HUDEP-2 (cell line): Measurements from ENCODE around the gene ZNF362.
A peak's percentile ranks its signal among the peaks of the same experiment; 100 is the strongest.
"Not testable (repeated sequence)": the region's sequence is repeated elsewhere in the genome, so short reads cannot be mapped to it uniquely, and the experiment has no call there.

Experiments used
- DNase-seq, 76 experiments: peaks; one replicate each; lab custom pipeline; 2025; ENCODE audit not compliant: unreplicated experiment in 76 of 76; lab: John Stamatoyannopoulos, UW

The ZNF362 gene, protein sequence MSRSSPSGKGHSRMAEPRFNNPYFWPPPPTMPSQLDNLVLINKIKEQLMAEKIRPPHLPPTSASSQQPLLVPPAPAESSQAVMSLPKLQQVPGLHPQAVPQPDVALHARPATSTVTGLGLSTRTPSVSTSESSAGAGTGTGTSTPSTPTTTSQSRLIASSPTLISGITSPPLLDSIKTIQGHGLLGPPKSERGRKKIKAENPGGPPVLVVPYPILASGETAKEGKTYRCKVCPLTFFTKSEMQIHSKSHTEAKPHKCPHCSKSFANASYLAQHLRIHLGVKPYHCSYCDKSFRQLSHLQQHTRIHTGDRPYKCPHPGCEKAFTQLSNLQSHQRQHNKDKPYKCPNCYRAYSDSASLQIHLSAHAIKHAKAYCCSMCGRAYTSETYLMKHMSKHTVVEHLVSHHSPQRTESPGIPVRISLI

DNA sequence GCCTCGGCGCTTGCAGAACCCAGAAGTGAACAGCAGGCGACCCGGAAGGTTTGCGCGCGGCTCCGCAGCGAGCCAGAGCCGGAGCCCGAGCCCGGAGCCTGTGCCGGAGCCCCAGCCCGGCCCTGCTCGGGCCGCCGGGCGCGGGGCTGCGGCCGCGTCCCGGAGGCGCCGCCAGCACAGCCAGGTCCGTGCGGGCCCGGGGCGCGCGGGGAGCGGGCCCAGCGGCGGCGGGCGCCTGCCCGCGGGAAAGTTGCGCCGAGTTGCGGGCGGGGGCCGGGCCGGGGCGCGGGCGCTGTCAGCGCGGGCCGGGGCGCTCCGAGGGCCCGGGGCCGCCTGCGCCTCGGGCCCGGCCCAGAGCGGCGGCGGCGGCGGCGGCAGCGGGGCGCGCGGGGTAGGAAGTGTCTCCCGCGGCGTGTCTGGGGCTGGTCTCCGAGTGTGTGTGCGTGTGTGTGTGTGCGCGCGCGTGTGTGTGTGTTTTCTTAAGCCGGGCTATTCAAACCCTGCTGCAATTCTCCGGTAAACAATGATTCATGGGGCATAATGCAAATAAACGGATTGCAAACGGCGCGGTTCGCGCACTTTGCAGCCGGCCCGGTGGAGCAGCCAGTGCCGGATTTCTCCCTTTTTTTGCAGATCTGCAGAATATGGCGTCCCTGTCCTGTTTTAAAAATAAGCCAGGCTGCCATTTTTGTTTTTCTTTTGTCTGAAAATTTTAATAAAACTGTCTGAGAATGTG lies at the start of gene ZNF362:
ZNF362 (plus strand) TSS at position 22 of the 736 bp plus-strand sequence. CDS start 14,083 bp downstream, outside the sequence.
- DNase-seq = peak in 27 of 76 experiments; percentile 6 to 44 (median 24)

DNA sequence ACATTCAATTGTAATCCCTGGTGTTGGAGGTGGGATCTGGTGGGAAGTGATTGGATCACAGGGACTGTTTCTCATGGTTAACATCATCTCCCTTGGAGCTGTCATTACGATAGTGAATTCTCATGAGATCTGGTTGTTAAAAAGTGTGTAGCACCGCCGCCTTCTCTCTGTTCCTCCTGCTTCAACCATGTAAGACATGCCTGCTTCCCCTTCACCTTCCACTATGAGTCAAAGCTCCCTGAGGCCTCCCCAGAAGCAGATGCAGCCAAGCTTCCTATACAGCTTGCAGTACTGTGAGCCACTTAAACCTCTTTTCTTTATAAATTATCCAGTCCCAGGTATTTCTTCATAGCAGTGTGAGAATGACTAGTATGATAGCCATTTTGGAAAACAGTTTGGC lies 44.3 kb upstream of the ZNF362 start:
- no peak for DNase-seq

DNA sequence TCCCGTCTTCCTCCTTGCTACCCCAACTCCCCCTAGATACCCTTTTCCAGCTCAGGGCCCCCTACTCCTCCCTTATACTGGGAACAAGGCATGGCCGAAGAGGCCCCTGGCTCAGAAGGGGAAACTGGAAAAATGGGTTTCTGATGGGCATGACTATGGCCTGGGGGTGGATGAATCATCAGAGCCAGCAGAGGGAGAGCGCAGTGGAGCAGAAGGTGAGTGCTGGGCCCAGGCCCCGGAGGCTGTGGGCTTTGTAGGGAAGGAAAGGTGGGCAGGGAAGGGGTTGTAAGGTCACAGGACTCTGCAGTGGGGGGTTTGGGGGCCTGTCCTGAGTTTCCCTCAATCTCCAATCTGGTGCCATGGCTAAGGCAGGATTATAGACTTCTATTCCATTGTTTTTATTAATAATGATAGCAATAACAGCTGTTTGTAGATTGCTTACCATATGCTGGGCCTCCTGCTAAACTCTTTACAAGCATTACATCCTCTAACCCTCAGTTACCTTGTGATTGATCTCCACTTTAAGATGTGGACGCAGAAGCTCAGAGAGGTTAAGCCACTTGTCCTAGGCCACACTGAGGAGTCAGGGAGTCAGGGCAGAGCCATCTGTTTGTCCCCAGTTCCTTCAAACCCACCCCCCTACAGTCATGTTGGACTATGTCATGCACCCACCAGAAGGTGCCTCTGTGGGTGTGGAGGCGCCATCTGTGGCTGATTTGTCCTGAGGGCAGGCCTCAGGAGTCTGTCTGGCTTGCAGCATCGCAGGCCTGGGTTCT lies 36.2 kb upstream of the ZNF362 start:
- DNase-seq = no peak

DNA sequence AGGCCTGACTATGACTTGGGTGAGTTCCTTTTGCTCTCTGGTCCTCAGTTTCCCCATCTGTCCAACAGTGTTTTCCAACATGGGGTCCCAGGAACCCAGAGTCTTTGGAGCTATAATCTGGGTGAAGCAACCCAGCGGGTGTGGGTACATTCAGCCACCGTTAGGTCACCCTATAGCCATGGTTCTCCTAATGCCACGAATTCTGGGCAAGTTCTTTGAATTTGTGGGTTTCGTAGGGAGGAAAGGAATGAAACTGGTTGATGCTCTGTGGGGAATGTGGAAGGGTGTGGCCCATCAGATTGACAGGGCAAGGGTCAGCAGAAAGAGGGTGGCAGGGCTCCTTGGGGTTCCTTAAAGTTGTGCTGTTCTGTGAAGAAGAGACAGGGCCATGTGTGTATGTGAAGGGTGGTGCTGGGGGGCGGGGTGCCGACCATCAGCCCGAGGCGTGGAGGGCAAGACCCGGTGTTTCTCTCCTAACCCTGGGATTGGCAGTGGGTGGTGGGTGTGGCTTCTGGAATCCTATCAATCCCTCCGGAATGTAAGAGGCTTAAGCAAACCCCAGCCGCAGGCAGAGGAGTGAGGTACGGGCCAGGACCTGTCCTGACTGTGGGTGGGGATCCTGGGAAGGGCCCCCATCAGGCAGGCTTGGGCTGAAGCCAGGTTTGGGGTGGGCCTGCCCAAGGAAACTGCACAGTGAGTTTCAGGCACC lies 35.5 kb upstream of the ZNF362 start:
- no peak for DNase-seq

DNA sequence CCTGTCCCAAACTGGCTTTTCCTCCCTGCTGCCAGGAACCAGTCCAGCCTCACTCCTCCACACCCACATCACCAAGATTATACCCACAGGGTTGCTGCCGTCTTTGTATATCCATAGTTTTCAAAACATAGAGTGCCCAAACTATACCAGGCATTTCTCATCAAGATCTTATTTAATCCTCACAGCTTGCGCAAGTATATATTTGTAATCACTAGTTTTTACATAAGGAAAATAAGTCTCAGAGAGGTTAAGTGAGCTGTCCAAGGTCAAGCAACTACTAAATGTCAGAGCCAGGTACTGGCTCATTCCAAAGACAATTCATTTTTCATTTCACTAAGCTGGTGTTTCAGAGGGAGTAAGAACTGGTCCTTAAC lies 34.9 kb upstream of the ZNF362 start:
- DNase-seq = no peak

DNA sequence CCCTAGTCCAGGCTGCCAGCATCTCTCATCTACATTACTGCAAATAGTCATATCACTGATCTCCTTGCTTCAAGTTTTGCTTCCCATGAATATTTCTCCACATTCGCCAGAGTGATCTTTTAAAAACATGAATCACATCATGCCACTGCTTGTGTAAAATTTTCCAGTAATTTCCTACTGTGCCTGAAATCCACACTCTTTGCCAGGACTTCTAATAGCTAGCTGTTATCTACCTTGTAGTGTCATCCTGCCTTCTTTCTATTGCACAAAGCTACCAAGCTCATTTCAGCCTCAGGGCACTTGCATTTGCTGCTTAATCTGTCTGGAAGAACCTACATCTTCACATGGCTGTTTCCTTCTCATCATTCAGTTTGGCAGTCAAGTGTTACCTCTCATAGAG lies 33.9 kb upstream of the ZNF362 start:
- DNase-seq = no peak

DNA sequence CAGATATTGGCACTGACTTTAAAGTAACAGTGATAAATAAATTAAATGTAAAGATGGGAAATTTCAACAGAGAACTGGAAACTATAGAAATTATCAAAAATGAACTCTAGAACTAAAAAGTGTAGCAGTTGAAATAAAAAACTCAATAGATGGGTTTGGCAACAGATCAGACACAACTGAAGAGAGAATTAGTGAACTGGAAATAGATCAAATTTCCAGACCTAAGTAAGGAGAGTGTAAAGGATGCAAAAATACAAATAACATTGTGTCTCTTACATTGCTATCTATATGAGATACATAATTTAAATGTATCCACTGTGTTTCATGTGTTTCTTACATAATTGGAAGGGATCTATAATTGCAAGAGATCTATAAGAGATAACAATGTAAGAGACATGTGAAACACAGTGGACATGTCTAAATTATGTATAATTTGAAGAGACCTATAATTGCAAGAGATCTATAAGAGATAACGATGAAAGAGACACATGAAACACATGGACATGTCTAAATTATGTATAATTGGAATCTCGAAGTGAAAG lies 32.1 kb upstream of the ZNF362 start:
- no peak for DNase-seq

DNA sequence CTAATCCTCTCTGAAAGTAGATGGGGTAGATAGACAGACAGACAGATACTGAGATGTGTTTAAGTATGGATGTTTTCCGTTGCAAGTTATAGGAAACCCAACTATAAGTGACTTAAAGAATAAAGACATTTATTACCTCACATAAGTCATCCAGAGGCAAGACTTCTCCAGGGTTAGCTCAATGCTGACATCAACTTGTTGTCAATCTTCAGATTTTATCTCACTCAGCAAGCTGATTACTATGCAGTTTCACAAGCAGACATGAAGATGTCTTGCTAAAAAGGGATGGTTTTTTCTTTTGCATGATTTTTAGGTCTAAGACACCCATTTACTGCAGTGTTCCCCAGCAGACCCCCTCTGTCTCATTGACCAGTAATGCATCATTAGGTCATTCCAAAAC lies 30.7 kb upstream of the ZNF362 start:
- no peak for DNase-seq

DNA sequence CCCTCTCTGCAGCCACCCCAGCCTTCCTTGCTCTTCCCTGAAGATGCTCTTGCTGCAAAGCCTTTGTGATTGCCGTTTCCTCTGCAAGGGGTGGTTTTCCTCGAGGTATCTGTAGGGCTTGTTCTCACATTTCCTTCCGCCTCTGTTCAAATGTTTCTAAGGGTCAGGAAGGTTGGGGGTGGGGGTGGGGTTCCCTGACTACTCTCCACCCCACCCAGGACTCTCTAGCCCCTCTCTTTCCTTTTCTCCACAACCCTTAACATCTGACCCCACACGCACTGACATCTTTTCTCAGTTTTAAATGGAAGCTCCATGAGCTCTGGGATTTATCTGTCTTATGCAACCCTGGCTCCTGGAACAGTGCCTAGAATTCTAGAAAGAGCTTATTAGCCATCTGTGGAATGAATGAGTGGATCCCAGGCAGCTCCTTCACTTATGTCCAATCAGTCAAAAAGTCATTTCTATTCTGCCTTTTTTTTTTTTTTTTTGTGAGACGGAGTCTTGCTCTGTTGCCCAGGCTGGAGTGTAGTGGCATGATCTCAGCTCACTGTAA lies 27.3 kb upstream of the ZNF362 start:
- DNase-seq = no peak

DNA sequence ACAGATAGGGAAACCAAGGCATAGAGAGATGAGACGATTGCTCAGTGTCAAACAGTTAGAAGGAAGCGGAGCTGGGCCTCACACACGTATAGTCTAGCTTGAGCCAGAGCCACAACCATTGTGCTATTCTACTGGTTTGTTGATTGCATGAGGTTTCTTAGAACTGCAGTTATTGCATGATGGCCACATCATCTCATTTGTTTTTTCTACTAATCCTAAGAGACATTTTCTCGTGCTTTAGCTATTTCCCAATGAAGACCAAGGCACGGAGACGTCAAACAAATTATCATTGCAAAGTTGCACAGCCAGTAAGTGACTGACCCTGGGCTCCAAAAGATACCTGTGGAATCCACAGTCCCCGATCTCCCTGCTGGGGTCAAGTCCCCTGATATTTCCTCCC lies 25.1 kb upstream of the ZNF362 start:
- DNase-seq = no peak

DNA sequence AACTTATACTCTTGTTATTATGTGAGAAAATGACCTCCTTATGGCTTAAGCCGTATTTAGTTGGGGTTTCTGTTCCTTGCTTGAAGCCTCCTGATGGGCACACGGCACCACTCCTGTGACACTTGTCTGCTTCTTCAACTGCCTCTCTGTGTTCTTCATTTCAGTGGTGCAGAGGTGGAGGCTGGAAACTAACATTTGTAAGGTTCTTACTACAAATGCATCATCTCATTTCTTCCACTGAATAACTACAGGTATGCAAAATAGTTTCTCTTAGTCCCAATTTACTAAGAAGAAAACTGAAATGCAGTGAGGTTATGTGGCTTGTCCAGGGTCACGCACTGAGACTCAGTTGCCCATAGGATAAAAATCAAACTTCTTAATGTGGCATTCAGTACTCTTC lies 23.6 kb upstream of the ZNF362 start:
- DNase-seq = no peak

DNA sequence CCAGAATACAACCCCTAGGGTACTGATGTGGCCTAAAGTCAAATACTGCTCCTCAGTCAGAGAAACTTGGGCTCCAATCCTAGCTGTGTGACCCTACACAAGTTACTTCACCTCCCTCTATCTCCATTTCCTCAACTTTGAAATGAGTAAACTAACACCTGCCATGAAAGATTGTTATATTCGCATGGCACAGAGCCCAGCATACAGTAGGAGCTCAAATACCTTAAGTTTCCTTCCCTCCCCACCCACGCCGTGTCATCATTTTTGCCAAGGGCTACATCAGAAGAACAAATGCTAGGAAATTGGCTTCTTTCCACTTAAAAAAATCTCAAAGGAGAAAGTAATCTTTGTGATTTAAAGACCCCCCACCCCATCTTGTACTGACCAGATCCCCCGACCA lies 22.2 kb upstream of the ZNF362 start:
- DNase-seq = no peak

DNA sequence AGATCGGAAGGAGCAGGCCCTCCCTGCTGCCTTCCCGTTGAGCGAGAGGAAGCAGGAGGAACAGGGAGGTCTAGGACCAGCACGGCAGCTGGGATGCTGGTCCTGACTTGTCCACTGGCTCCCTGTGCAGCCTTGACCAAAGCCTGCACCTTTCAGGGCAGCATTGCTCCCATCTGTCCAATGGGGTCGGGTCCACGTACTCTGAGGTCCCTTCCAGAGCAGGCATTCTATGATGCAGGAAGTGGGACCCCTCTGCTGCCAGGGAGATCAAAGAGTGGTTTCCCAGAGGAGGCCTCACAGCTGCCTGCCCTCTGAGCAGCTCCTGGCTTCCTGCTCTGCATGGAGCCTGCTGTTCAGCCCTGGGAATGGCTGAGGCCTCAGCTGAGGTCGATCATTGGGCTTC lies 21.7 kb upstream of the ZNF362 start:
- no peak for DNase-seq

DNA sequence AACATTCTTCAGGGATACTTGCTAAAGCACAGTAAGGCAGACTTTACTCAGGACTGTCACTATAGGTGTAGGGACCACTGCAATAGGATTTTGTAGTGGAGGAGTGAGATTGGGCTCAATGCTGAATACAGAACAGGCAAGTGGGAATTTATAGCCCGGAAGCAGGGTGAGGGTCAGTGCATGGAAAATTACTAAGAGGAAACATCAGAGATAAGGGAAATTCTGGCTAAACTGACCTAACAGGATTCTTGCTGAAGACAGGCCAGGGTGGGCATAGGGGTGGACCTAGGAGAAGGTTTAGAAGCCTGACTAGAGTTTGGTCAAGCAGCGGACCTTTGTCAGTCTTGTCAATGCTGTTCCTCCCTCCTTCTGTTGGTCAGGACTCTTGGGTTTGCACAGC lies 20.8 kb upstream of the ZNF362 start:
- no peak for DNase-seq

DNA sequence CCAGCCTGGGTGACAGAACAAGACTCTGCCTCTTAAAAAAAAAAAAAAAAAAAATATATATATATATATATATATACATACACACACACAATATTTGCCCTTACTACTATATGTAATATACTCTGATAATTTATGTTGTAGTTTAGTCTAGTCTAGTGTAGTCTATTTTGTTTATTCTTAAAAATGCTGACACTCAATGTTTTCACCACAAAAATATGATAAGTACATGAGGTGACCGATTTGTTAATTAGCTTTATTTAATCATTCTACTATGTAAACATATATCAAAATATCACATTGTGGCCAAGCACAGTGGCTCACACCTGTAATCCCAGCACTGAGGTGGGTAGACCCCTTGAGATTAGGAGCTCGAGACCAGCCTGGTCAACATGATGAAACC lies 19.8 kb upstream of the ZNF362 start:
- DNase-seq = no peak

DNA sequence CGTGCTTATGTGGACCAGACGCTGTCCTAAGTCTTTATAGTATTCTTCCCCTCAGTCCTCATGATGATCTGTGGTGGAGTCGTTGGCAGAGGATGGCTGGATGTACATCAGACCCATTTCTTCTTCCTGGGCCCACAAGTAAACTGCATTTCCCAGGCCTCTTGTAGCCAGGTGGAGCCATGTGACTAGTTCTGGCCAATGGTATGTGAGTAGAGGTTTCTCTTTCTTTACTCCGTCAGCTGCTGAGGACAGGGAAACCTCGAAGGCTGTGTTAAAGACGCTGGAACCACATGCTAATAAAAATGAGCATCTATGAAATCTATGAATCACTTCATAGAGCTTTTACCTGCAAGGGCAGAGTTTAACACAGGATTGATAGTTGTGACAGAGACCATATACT lies 18.7 kb upstream of the ZNF362 start:
- DNase-seq = no peak

DNA sequence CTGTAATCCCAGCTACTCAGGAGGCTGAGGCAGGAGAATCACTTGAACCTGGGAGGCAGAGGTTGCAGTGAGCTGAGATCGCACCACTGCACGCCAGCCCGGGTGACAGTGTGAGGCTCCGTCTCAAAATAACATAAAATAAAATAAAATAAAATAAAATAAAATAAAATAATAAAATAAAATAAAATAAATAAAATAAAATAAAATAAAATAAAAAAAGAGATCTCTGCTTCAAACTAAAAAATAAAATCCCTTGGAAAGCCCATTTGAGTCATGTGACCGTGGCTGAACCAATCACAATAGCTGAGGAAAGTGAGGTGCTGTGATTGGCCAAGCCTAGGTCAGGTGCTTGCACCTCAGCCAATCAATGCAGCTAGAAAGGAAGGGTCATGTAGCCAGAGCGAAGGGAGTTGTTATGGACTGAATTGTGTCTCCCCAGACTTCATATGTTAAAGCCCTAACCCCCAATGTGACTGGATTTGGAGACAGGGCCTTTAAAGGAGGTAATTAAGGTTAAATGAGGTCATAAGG lies 18.0 kb upstream of the ZNF362 start:
- not testable (repeated sequence) for DNase-seq

DNA sequence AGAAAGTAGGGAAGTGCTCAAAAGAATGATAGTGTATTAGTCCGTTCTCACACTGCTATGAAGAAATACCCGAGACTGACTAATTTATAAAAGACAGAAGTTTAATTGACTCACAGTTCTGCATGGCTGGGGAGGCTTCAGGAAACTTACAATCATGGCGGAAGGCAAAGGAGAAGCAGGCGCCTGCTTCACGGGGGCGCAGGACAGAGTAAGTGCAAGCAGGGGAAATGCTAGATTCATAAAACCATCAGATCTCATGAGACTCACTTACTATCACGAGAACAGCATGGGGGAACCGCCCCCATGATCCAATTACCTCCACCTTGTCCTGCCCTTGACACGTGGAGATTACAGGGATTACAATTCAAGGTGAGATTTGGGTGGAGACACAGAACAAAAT lies 16.9 kb upstream of the ZNF362 start:
- not testable (repeated sequence) for DNase-seq

DNA sequence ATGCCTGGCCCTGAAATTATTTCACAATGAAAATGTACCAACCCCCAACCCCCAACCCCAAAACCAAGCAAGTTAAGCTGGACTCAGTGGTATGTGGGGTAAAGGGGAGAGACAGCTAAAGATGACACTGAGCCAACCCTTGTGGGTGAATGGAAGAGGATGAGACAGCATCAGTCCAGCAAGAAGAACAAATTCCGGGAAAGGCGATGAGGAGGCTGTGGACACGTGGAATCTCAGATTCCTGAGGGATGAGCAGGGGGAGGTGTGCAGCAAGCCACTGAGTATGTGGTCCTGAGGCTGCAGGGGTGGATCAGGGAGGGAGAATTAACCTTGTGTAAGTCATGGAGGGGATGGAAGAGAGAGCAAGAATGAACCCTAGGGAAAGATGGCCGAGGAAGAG lies 14.4 kb upstream of the ZNF362 start:
- DNase-seq = no peak

DNA sequence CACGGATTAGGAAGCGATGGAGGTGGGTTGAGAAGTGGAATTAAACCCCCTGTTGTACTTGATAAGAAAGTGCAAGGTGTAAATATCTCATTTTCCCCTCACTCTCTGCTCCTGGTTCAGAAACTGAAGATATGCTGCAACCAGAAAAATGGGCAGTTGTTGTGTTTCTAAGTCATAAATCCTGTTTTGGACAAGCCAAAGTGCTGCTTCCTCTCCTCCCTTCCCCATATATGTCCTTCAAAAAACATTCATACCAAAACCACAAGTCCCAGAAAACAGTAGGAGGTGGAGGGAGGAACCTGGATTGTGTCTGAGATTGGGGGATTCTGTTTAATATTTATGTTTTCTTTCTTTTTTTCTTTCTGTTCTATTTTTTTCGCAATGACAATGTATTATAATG lies 13.6 kb upstream of the ZNF362 start:
- DNase-seq = no peak
